ENCODE data around the gene ACAA1. TPM values are rescaled to one million over a fixed set of nuclear protein-coding genes. Genes with fewer than 3 reads are reported as not detected.

Gene ACAA1
- total and polyA plus RNA-seq, 9 of the 15 experiments (the other 6 are each of a cell fraction or from before 2014, with no cell fraction given): 4.0 to 88.9 (median 57.2) TPM

GRCh38 chr3:38133209-38133556 is 3.7 kb downstream of the ACAA1 start:
- intact Hi-C loops (cut with micrococcal nuclease): loop anchor here (10.0 kb wide), 3 partner anchors 92 to 522 kb away; no protein-coding TSS in a partner anchor
- peaks cover 25% of the 10 kb centered on the region for H3K79me2 ChIP-seq (ENCODE audit: control insufficient read depth, insufficient read depth, low read length)

More at GRCh38 chr3:38133209-38133556, 3.7 kb downstream of the ACAA1 start:
- H3K27ac ChIP-seq (ENCODE audit: extremely low read depth, low read depth, low read length): no peak overlapping the region
- 74% methylated on average over 3 of the region's 3 CpGs for WGBS (ENCODE audit: insufficient coverage, low coverage, missing lambda C conversion rate)
- no peaks in the 10 kb centered on the region for H3K9me1 ChIP-seq (ENCODE audit: control insufficient read depth, insufficient read depth, low read length)
- H3K4me2 ChIP-seq (ENCODE audit: insufficient read depth, low read length): no peak overlapping the region
- H3K9me3 ChIP-seq (replicated peaks; ENCODE audit: control insufficient read depth, insufficient read depth, low read depth, low read length): no peaks in the 10 kb centered on the region
- H2AFZ ChIP-seq (ENCODE audit: low read depth, low read length): no peak overlapping the region
- peaks cover 12 to 18% of the 10 kb centered on the region in 2 experiments; a peak in 4 of 5 replicates for H3K4me1 ChIP-seq (replicated peaks in 1 of 2; ENCODE audit: control insufficient read depth in 2 of 2, insufficient read depth in 2 of 2, low read length in 2 of 2)
- in situ Hi-C loops (cut with MboI): loop anchor here (10.0 kb wide), 2 partner anchors 212 to 342 kb away; partner anchors contain the start of gene XYLB
- no peak overlapping the region for H3K9ac ChIP-seq (ENCODE audit: insufficient read depth in 1 of 2, low read depth in 2 of 2, low read length in 2 of 2)
- POLR2A ChIA-PET: interaction anchor here (0.7 kb wide), 1 partner anchor 12 kb away, joined by 3 read pairs; no protein-coding TSS in a partner anchor
- H3K27me3 ChIP-seq (ENCODE audit: control insufficient read depth in 2 of 2, insufficient read depth in 2 of 2, low read length in 2 of 2): no peaks in the 10 kb centered on the region
- TF ChIP-seq MTF1 (CRISPR knock-in tag; IDR thresholded peaks at IDR 0.05; ENCODE audit: borderline replicate concordance) (no peak), RNF2 (IDR thresholded peaks at IDR 0.05) (no peak), KDM5B (IDR thresholded peaks at IDR 0.05; ENCODE audit: insufficient replicate concordance, low read depth, low read length) (no peak), MYBL2 (IDR thresholded peaks at IDR 0.05; ENCODE audit: low read depth) (no peak), MYBL2 (CRISPR knock-in tag; IDR thresholded peaks at IDR 0.05; ENCODE audit: borderline replicate concordance) (no peak), HINFP (tag; conservative IDR thresholded peaks at IDR 0.05; ENCODE audit: low read depth) (no peak), SP1 (CRISPR knock-in tag; IDR thresholded peaks at IDR 0.05) (no peak), ZNF3 (CRISPR knock-in tag; IDR thresholded peaks at IDR 0.05) (no peak), ZNF707 (CRISPR knock-in tag; conservative IDR thresholded peaks at IDR 0.05) (no peak), ATF3 (IDR thresholded peaks at IDR 0.05) (no peak), ATF3 (CRISPR knock-in tag; conservative IDR thresholded peaks at IDR 0.05) (no peak)
- TF ChIP-seq, protein P1, sequence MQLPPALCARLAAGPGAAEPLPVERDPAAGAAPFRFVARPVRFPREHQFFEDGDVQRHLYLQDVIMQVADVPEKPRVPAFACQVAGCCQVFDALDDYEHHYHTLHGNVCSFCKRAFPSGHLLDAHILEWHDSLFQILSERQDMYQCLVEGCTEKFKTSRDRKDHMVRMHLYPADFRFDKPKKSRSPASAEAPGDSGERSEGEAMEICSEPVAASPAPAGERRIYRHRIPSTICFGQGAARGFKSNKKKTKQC (CRISPR knock-in tag; IDR thresholded peaks at IDR 0.05): no peak
- no peak for FAIRE-seq
- H3K4me3 ChIP-seq: no peak overlapping the region
- peaks cover 72% of the 10 kb centered on the region for H3K36me3 ChIP-seq (ENCODE audit: control insufficient read depth, insufficient read depth, low read length)
- CTCF ChIA-PET (ENCODE audit: low intra/inter-chr PET ratio): no interaction called here
- BruUV-seq (replicated peaks): no TSS peak
- H4K20me1 ChIP-seq (replicated peaks; ENCODE audit: control insufficient read depth, insufficient read depth, low read length): peaks cover 4% of the 10 kb centered on the region; the same call in 1 of the 2 replicates
- no peak for ATAC-seq
- DNase-seq (ENCODE audit: extremely low read depth in 1 of 4, low spot score in 3 of 4): no peak

Data from K562 (cell line).